IPS-20b (cell line): ENCODE results near the gene TNRC18.
"Not testable (repeated sequence)": the region's sequence is repeated elsewhere in the genome, so short reads cannot be mapped to it uniquely, and the experiment has no call there.

Experiments used
- H3K27ac ChIP-seq: one replicate; pipeline ENCODE4 v1.5.1; 2013; ENCODE audit warnings: low read length
- H3K27me3 ChIP-seq: 2 replicates; pipeline ENCODE4 v1.6.1; 2013; ENCODE audit warnings: mild to moderate bottlenecking, low read length, inconsistent platforms; ENCODE audit not compliant: insufficient read depth
- H3K36me3 ChIP-seq: 2 replicates; pipeline ENCODE4 v1.6.1; 2013; ENCODE audit warnings: low read depth, mild to moderate bottlenecking, inconsistent platforms, low read length, moderate library complexity; ENCODE audit not compliant: insufficient read depth
- H3K4me1 ChIP-seq: 2 replicates; pipeline ENCODE4 v1.6.1; 2013; ENCODE audit warnings: mild to moderate bottlenecking, control low read depth, inconsistent platforms, low read length, moderate library complexity; ENCODE audit not compliant: insufficient read depth
- H3K4me3 ChIP-seq: 2 replicates; pipeline ENCODE4 v1.5.1; 2013; ENCODE audit warnings: mild to moderate bottlenecking, low read length, inconsistent platforms
- H3K9ac ChIP-seq: 2 replicates; pipeline ENCODE4 v1.6.1; 2013; ENCODE audit warnings: low read depth, mild to moderate bottlenecking, inconsistent platforms, low read length, moderate library complexity
- H3K9me3 ChIP-seq: 2 replicates; pipeline ENCODE4 v1.6.1; 2013; ENCODE audit warnings: mild to moderate bottlenecking, low read depth, low read length, inconsistent platforms; ENCODE audit not compliant: insufficient read depth

Gene TNRC18

GRCh38 chr7:5302577-5302976 is 121.1 kb downstream of the TNRC18 start:
- H3K9ac ChIP-seq, result no peak overlapping the region
- H3K4me3 ChIP-seq, result no peak overlapping the region
- H3K27ac ChIP-seq, result no peak overlapping the region
- H3K27me3 ChIP-seq, result peaks cover 6% of the 10 kb centered on the region; the same call in 1 of the 2 replicates
- no peaks in the 10 kb centered on the region for H3K9me3 ChIP-seq
- no peaks in the 10 kb centered on the region for H3K36me3 ChIP-seq
- no peaks in the 10 kb centered on the region for H3K4me1 ChIP-seq

GRCh38 chr7:5300366-5300765 is 123.3 kb downstream of the TNRC18 start:
- no peaks in the 10 kb centered on the region; the same call in 1 of the 2 replicates for H3K4me1 ChIP-seq
- no peak overlapping the region for H3K4me3 ChIP-seq
- no peak overlapping the region for H3K9ac ChIP-seq
- no peaks in the 10 kb centered on the region for H3K36me3 ChIP-seq
- H3K27me3 ChIP-seq, result peaks cover 14% of the 10 kb centered on the region
- no peak overlapping the region for H3K27ac ChIP-seq
- no peaks in the 10 kb centered on the region for H3K9me3 ChIP-seq

GRCh38 chr7:5296611-5297226 is 126.9 kb downstream of the TNRC18 start:
- no peaks in the 10 kb centered on the region; the same call in 1 of the 2 replicates for H3K4me1 ChIP-seq
- H3K4me3 ChIP-seq, result peak overlapping the region; percentile 57
- H3K9me3 ChIP-seq, result no peaks in the 10 kb centered on the region
- no peak overlapping the region for H3K27ac ChIP-seq
- peaks cover 14% of the 10 kb centered on the region for H3K27me3 ChIP-seq
- H3K36me3 ChIP-seq, result peaks cover 4% of the 10 kb centered on the region; the same call in 1 of the 2 replicates
- no peak overlapping the region for H3K9ac ChIP-seq

DNA sequence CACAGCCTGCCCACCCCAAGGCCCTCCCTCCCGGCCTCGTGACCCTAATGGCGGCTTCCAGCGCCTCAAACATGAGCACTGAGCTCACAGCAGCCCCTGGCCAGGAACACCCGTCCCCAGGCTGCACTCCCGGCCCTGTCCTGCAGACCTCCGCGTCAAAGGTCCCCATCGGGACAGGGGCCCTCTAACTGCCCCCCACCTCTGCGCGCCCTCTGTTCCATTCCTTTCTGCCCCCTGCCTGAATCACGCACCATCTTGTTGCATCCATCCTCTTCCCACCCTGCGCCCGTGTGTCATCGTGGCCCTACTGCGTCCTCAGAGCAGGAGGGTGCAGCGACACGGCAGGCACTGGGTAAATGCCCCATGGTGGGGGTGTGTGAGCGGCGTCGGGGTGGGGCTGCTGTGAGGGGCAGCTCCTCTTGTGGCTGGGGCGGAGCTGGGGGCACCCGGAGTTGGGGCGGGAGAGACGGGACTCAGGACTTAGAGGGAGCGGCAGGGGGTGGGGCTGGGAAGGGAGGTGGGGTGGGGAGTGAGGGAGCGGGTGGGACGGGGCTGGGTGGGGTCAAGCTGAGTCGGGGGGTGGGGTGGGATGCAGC is 127.5 kb downstream of the TNRC18 start:
- H3K4me1 ChIP-seq, result no peaks in the 10 kb centered on the region; the same call in 1 of the 2 replicates
- H3K36me3 ChIP-seq, result peaks cover 4% of the 10 kb centered on the region; the same call in 1 of the 2 replicates
- H3K9me3 ChIP-seq, result no peaks in the 10 kb centered on the region
- peaks cover 14% of the 10 kb centered on the region for H3K27me3 ChIP-seq
- H3K9ac ChIP-seq, result peak overlapping the region; percentile 51; the same call in 1 of the 2 replicates
- H3K27ac ChIP-seq, result no peak overlapping the region
- H3K4me3 ChIP-seq, result peak overlapping the region; percentile 65

DNA sequence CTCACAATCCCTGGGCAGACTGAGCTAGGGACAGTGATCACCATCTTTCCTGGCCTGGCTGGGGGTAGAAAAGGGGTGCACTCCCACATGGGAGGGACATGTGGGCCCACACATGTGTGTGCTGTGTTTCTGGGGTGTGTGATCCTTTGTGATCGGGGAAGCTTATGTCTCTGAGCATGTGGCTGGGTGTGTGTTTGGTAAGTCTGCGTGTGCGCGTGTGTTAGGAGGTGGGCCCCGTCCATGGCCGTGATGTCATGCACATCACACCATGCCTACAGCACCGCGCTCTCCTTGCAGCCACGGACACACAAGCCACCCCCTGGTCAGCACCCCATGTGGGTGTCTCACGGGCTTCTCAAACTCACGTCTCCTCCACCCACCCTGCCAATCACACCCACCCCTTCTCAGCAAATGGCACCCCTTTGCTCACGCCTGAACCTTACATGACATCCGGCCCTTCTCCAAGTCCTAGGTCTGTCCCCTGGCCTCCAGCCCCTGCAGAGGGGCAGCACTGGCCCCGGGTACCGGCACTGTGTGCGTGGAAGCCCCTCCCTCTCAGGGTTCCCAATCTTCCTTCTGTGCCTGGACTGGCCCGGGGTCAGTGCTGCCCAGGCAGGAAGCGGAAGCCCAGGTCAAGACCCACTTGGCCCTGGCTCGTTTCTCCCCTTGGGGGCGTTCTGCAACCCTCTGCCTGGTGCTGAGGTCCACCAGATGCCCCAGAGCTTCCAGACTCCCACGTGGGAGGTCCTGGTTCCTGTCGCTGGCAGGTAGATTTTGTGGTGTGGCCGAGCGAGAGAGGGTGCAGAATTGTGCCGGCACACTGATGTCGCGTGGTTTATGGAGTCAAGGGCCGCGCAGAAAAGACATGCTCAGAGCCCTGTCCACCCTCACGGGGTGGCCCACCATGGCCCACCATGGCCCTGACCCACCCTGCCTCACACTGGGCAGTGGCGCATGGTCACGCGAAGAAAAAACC is 128.3 kb downstream of the TNRC18 start:
- H3K4me1 ChIP-seq, result no peaks in the 10 kb centered on the region; the same call in 1 of the 2 replicates
- H3K4me3 ChIP-seq, result peak overlapping the region; percentile 65
- peaks cover 4% of the 10 kb centered on the region; the same call in 1 of the 2 replicates for H3K36me3 ChIP-seq
- H3K27me3 ChIP-seq, result peaks cover 14% of the 10 kb centered on the region
- peak overlapping the region; percentile 51; the same call in 1 of the 2 replicates for H3K9ac ChIP-seq
- no peaks in the 10 kb centered on the region for H3K9me3 ChIP-seq
- no peak overlapping the region for H3K27ac ChIP-seq

DNA sequence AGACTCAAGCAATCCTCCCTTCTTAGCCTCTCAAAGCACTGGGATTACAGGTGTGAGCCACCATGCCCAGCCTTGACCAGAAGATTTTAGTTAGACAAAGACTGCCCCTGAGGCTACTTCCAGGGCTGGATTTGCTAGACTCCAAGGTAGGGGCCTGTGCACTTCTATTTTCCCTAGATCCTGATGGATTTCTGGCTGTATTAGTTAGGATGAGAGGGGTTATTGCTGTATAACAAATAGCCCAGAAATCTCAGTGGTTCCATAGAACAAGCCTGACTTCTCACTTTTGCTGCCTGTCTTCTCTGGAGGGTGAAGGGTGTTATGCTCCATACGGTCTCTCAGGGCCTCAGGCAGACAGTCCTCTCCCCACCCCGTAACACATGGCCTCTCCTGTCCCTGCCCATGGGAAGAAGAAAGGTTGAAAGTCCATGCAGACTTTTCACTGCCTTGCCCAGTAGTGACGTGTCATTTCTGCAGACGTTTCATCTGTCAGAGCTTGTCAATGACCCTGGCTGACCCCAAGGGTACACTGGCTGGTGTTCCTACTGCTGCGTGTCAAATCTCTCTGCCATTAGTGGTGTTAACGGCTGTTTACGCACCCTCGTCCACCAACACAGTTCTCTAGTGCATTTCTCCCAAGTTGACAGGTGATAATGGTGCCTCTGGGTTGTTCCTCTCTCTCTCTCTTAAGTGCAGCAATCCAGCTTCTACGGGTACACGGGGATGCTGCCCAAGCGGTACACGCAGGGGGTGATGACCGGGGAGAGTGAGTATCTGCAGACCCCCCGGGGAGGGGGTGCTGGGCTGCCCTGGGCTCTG is 129.3 kb downstream of the TNRC18 start:
- Histone ChIP-seq H3K4me3 (no peak overlapping the region), H3K4me1 (no peaks in the 10 kb centered on the region; the same call in 1 of the 2 replicates), H3K9me3 (no peaks in the 10 kb centered on the region), H3K27me3 (peaks cover 14% of the 10 kb centered on the region), H3K27ac (no peak overlapping the region), H3K36me3 (peaks cover 4% of the 10 kb centered on the region; the same call in 1 of the 2 replicates), H3K9ac (no peak overlapping the region)

DNA sequence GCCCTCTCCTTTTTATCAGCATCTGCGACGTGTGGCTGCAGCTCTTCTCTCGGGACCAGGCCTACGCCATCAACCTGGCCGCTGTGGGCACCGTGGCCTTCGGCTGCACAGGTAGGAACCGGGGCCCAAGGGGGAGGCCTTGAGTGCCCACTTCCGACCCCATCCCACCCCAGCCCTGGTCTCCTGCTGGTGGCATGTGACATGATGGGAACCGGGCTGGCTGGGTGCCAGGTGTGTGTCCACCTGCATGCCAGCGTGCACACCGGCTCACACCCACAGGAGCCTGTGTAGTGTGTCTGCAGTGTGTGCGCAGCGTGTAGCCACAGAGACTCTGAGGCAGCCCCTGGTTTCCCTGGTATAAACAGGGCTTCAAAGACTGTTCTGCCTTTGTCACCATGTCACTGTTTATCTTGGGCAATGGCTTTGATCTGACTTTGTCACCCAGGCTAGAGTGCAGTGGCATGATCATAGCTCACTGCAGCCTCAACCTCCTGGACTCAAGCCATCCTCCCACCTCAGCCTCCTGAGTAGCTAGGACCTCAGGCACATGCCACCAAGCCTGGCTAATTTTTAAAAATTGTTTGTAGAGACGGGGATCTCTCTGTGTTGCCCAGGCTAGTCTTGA is 131.8 kb downstream of the TNRC18 start:
- H3K27ac ChIP-seq, H3K27me3 ChIP-seq, H3K4me3 ChIP-seq, H3K36me3 ChIP-seq, H3K4me1 ChIP-seq, H3K9ac ChIP-seq, H3K9me3 ChIP-seq: not testable (repeated sequence)

GRCh38 chr7:5291301-5291700 is 132.3 kb downstream of the TNRC18 start:
- no peak overlapping the region for H3K9ac ChIP-seq
- H3K27me3 ChIP-seq, result no peaks in the 10 kb centered on the region
- peaks cover 9% of the 10 kb centered on the region; the same call in 1 of the 2 replicates for H3K36me3 ChIP-seq
- H3K27ac ChIP-seq, result no peak overlapping the region
- no peaks in the 10 kb centered on the region for H3K4me1 ChIP-seq
- H3K4me3 ChIP-seq, result no peak overlapping the region
- H3K9me3 ChIP-seq, result no peaks in the 10 kb centered on the region

GRCh38 chr7:5289355-5289754 is 134.3 kb downstream of the TNRC18 start:
- Histone ChIP-seq H3K27ac (no peak overlapping the region), H3K27me3 (peaks cover 6% of the 10 kb centered on the region), H3K9ac (no peak overlapping the region), H3K4me3 (no peak overlapping the region), H3K36me3 (peaks cover 6% of the 10 kb centered on the region; the same call in 1 of the 2 replicates), H3K9me3 (no peaks in the 10 kb centered on the region), H3K4me1 (no peaks in the 10 kb centered on the region)

DNA sequence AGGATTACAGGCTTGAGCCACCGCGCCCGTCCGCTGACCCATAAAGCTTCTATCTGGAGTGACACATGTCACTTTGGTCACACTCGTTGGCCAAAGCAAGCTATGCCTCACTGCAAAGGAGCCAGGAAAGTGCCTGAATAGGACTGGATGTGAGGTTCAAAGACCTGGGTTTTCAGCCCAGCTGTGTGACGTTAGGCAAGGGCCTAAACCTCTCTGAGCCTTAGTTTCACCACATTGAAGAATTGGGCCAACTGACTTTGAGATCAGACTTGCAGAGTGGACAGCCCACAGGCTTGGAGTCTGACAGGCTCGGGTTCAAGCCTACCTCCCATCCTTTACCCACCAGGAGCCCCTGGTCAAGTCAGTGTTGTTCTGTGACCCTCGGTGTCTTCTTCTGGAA is 135.1 kb downstream of the TNRC18 start:
- peaks cover 14% of the 10 kb centered on the region for H3K27me3 ChIP-seq
- H3K4me3 ChIP-seq, H3K27ac ChIP-seq, H3K9ac ChIP-seq, H3K4me1 ChIP-seq, H3K36me3 ChIP-seq, H3K9me3 ChIP-seq: not testable (repeated sequence)
